ENCODE measurements around the gene RNF138.
A peak's percentile ranks its signal among the peaks of the same experiment; 100 is the strongest.

RNF138 gene

GRCh38 chr18:32177530-32177929, 85.9 kb downstream of the RNF138 start:
- peak; percentile 91 for DNase-seq
